GM19452 (cell line): ENCODE results near the gene PRRC2C.
"Not testable (repeated sequence)": the region's sequence is repeated elsewhere in the genome, so short reads cannot be mapped to it uniquely, and the experiment has no call there.

ENCODE experiments used
- ATAC-seq: cut with Tn5 transposase; IDR thresholded peaks from one replicate; pipeline ENCODE4 v1.9.1; 2021; ENCODE audit not compliant: unreplicated experiment

The PRRC2C gene

GRCh38 chr1:171495444-171495843, 10.1 kb downstream of the PRRC2C start:
- no peak for ATAC-seq

GRCh38 chr1:171500304-171500703, 15.0 kb downstream of the PRRC2C start:
- ATAC-seq: no peak

DNA sequence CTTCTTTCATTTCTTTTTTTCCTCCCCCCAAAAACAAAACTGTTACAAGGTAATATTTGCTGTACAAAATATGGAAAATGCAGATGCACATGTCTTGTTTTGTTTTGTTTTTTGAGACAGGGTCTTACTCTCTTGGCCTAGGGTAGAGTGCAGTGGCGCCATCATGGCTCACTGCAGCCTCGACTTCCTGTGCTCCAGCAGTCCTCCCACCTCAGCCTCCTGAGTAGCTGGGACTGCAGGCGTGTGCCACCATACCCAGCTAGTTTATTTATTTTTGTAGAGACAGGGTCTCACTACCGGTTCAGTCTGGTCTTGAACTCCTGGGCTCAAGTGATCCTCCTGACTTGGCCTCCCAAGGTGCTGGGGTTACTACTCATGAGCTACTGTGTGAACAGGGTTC, 15.5 kb downstream of the PRRC2C start:
- no peak for ATAC-seq

GRCh38 chr1:171501305-171502024, 16.1 kb downstream of the PRRC2C start:
- ATAC-seq: peak; percentile 79

DNA sequence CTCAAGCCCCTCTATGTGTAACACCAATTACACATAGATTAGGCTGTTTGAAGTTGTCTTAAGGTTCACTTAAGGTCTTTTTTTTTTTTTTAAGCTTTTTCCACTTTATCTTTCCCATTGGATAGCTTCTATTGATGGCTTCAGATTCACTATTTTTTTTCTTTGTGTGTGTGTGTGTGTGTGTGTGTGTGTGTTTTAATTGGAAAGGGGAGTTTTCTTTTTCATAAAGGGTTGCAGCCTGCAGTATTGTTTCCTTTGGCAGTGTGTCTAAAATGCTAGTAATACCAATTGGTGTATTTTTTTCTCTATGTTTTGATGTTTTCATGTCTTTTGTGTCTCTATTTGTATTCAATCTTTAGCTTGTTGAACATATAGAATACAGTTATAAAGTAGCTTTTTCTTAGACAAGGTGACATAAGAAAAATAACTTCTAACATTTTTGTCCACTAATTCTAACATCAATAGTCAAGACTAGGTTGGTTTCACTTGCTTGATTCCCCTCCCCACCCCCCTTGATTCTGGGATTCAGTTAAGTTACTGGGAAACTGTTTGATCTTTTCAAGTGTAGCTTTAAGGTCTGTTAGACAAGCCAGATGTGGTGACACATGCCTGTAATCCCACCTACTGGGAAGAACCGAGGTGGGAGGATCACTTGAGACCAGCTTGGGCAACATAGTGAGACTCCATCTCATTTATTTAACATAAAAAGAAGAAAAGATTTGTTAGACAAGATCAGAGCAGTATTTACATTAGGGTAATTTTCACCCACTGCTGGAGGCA, 21.4 kb downstream of the PRRC2C start:
- ATAC-seq: no peak

GRCh38 chr1:171507435-171507834, 22.1 kb downstream of the PRRC2C start:
- ATAC-seq: no peak

GRCh38 chr1:171509191-171509590, 23.9 kb downstream of the PRRC2C start:
- ATAC-seq: no peak

- ATAC-seq: no peak
Observed at GRCh38 chr1:171513743-171514142, 28.4 kb downstream of the PRRC2C start.

- ATAC-seq: no peak
Observed at GRCh38 chr1:171515299-171515698, 30.0 kb downstream of the PRRC2C start.

GRCh38 chr1:171515741-171516140, 30.4 kb downstream of the PRRC2C start:
- ATAC-seq: no peak

DNA sequence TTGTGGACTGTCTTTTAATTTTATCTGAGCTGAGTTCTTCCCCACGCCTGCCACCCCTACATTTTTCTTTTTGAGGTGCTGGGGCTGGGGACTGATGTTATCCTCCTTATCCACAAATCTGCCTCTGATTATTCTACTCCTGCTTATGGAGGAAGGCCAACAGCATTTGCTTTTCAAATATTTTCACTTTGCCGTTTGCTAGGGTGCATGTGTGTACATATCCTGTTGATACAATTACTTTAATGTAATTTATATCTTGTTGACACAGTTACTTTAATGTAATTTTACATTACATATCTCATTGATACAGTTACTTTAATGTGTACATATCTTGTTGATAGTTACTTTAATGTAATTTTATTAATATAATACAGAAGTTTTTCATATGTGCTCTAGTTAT, 36.2 kb downstream of the PRRC2C start:
- no peak for ATAC-seq

DNA sequence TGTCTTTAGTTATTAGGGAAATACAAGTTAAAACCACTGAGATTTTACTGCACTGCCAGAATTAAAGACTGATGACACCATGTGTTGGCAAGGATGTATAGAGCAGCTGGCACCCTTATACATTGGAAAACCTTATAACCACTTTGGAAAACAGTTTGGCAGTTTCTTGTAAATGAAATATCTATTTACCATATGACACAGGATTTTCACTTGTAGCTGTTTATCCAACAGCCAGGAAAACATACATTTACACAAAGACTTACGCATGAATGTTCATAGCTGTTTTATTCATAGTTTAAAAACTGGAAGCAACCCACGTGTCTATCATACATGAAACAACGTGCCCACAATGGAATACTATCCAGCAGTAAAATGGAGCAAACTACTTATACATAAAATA, 45.3 kb downstream of the PRRC2C start:
- no peak for ATAC-seq

DNA sequence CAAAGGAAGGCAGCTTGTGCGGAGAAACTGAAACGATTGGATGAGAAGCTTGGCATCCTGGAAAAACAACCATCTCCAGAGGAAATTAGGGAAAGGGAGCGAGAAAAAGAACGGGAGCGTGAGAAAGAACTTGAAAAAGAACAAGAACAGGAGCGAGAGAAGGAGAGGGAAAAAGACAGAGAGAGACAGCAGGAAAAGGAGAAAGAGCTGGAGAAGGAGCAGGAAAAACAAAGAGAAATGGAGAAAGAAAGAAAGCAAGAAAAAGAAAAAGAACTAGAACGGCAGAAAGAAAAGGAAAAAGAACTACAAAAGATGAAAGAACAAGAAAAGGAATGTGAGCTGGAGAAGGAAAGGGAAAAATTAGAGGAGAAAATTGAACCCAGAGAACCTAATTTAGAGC, 47.2 kb downstream of the PRRC2C start:
- ATAC-seq: no peak

- ATAC-seq: no peak
Observed at GRCh38 chr1:171545523-171545922, 60.2 kb downstream of the PRRC2C start.

DNA sequence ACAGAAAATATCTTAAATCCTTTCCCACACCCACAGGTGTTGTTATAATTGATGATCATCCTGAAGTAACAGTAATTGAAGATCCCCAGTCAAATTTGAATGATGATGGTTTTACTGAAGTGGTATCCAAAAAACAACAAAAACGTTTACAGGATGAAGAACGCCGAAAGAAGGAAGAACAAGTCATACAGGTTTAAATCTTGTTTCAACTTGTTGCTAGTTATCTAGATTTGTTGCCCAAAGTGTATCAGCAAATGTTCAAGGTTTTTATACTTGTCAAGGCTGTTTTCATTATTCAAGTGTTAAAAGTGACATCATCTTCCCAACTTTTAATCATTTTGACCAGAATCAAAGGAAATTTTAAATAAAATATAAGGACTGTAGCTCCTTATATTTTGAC, 64.7 kb downstream of the PRRC2C start:
- no peak for ATAC-seq

- not testable (repeated sequence) for ATAC-seq
Observed at GRCh38 chr1:171550598-171551100, 65.3 kb downstream of the PRRC2C start.

GRCh38 chr1:171553960-171554359, 68.6 kb downstream of the PRRC2C start:
- ATAC-seq: not testable (repeated sequence)

- ATAC-seq: no peak
Observed at GRCh38 chr1:171563675-171564074, 78.3 kb downstream of the PRRC2C start.

DNA sequence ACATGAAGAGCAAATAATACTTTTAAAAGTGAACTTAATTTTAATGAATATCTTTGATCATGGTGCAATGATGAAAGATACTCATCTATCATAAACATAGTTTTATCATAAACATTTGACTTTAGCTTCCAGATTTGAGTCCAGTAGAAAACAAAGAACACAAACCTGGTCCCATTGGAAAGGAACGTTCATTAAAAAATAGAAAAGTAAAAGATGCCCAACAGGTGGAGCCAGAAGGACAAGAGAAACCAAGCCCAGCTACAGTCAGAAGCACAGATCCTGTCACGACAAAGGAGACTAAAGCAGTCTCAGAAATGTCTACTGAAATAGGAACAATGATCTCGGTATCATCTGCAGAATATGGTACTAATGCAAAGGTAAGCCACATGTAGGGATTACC, 81.1 kb downstream of the PRRC2C start:
- no peak for ATAC-seq

DNA sequence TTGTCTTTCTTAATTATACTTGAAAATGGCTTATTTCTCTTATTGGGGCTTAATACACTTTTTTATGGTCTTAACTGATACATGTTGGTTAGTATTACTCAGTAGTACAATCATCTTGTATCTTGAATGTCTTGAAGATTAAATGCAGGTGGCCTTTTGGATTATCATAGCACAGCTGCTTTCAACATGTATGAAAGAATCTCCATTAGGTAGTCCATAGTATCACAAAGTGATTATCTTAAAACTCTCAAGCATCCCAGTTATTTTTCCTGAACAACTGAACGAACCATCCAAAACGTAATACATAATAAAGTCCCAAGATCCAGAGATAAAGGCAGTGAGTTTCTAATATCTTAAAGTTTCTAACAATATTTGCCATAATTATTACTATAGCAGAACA, 85.0 kb downstream of the PRRC2C start:
- ATAC-seq: no peak

DNA sequence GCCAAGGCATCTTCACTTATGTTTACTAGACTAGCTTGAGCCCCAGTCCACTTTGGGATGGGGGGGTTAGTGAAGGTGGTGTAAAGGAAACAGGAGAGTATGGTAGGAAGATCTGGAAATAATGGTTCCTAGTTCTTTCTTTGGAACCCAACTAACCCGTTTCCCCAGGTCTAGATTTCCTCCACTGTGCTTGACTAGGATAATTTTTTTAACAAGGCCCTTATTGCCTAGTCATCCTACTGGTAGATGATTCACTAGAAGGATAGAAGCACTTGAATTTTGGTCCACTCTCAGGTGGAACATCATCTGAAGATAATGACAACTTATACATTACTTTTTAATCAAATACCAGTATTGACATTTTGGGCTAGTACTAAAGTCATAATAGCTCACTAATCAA, 90.8 kb downstream of the PRRC2C start:
- no peak for ATAC-seq

- ATAC-seq: no peak
Observed at GRCh38 chr1:171581226-171581625, 95.9 kb downstream of the PRRC2C start.
